Ishikawa (cell line): ENCODE data around the gene CHCHD6.
A peak's percentile ranks its signal among the peaks of the same experiment; 100 is the strongest.

Experiments
- CEBPB ChIP-seq: IDR thresholded peaks from 2 replicates; pipeline ENCODE4 v1.6.1; 2012
- CREB1 ChIP-seq: IDR thresholded peaks from 2 replicates; pipeline ENCODE4 v1.6.1; 2012; ENCODE audit warnings: low read depth
- EGR1 ChIP-seq: IDR thresholded peaks from 2 replicates; pipeline ENCODE4 v1.6.1; 2012
- EP300 ChIP-seq: IDR thresholded peaks from 2 replicates; pipeline ENCODE4 v1.6.1; 2012; ENCODE audit warnings: borderline replicate concordance
- FOXM1 ChIP-seq: IDR thresholded peaks from 2 replicates; pipeline ENCODE4 v1.6.1; 2012; ENCODE audit warnings: low read depth, borderline replicate concordance
- NFIC ChIP-seq: IDR thresholded peaks from 2 replicates; pipeline ENCODE4 v1.6.1; 2012
- RAD21 ChIP-seq: IDR thresholded peaks from 2 replicates; pipeline ENCODE4 v1.6.1; 2012; ENCODE audit warnings: low read depth
- TAF1 ChIP-seq: IDR thresholded peaks from 2 replicates; pipeline ENCODE4 v1.6.1; 2012; ENCODE audit warnings: low read depth, mild to moderate bottlenecking
- TCF12 ChIP-seq: IDR thresholded peaks from 2 replicates; pipeline ENCODE4 v1.6.1; 2012; ENCODE audit warnings: low read depth
- TEAD4 ChIP-seq: IDR thresholded peaks from 2 replicates; pipeline ENCODE4 v1.6.1; 2012
- YY1 ChIP-seq: IDR thresholded peaks from 2 replicates; pipeline ENCODE4 v1.6.1; 2012; ENCODE audit warnings: low read depth
- ZBTB7A ChIP-seq: IDR thresholded peaks from 2 replicates; pipeline ENCODE4 v1.6.1; 2012; ENCODE audit warnings: low read depth
- TF ChIP-seq, protein P1 (sequence below): IDR thresholded peaks from 2 replicates; pipeline ENCODE4 v1.6.1; 2012
- TF ChIP-seq, protein P2 (sequence below): IDR thresholded peaks from 2 replicates; pipeline ENCODE4 v1.6.1; 2012; ENCODE audit warnings: low read depth, mild to moderate bottlenecking
- TF ChIP-seq, protein P3 (sequence below): IDR thresholded peaks from 2 replicates; pipeline ENCODE4 v1.6.1; 2012

Gene CHCHD6

DNA sequence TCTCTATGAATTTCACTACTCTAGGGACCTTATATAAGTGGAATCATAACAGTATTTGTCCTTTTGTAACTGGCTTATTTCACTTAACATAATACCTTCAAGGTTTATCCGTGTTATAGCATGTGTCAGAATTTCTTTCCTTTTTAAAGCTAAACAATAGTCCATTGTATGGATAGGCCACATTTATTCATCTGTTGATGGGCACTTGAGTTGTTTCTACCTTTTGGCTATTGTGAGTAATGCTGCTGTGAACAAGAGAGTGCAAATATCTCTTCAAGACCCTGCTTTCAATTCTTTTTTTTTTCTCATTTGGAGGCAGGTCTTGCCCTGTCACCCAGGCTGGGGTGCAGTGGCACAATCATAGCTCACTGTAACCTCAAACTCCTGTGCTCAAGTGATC lies 56.5 kb downstream of the CHCHD6 start:
- TF ChIP-seq TAF1 (no peak), TEAD4 (no peak), ZBTB7A (no peak), EP300 (no peak), YY1 (no peak)

DNA sequence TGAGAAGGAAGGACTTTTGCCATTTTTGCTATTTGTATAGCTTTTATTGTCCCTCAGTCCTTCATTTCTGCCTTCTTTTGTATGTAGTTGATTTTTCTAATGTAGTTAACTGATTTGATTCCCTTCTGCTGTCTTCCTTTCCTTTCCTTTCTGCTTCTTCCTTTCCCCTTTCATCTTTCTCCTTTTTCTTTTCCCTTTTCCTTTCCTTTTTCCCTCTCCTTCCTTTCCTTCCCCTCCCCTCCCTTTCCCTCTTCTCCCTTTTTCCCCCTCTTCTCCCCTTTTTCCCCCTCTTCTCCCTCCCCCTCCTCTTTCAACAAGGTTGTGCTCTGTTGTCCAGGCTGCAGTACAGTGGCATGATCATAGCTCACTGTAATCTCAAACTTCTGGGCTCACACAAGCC lies 59.0 kb downstream of the CHCHD6 start:
- TF ChIP-seq YY1 (no peak), TEAD4 (no peak)

DNA sequence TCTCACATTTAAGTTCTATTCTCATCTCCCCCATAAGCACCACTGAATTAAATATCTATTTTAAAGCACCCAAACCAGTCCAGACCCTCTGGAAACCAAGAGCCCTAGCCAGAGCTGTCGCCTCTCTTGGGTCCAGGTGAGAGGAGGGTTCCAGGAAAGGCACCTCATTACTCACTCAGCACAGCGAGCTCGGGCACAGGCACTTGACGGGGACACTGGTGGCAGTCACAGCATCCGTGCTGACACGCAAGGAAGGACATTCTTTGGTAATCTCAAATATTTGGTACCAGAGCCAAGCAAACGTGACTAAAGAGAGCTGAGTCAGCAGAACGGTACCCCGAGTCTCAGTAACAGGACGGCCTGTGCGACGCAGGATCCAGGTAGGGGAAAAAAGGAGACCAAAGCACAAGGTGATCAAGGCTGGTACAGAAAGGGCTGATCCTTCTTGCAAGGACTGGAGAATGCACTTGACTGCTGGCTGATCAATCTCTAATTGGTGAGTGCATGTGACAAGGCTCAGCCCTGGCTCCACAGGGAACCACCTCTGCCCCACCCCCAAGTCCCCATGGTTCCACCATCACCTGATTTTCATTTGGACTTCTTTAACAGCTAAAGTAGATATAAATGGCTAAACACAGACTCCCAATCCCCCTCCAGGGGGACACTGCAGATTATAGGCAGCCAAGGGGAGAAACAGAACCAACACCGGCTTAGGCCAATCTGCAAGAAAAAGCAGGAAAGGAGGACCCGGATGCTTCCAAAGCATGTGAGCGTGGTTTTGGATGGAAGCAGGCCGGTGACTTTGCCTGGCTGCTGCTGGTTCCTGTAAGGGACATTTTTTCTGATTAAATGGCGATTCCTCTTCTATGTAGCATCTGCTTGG lies 61.4 kb downstream of the CHCHD6 start:
- no peak for TF ChIP-seq TCF12
- TF ChIP-seq, protein P1, sequence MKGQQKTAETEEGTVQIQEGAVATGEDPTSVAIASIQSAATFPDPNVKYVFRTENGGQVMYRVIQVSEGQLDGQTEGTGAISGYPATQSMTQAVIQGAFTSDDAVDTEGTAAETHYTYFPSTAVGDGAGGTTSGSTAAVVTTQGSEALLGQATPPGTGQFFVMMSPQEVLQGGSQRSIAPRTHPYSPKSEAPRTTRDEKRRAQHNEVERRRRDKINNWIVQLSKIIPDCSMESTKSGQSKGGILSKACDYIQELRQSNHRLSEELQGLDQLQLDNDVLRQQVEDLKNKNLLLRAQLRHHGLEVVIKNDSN, result no peak
- no peak for TF ChIP-seq FOXM1
- no peak for TF ChIP-seq YY1

DNA sequence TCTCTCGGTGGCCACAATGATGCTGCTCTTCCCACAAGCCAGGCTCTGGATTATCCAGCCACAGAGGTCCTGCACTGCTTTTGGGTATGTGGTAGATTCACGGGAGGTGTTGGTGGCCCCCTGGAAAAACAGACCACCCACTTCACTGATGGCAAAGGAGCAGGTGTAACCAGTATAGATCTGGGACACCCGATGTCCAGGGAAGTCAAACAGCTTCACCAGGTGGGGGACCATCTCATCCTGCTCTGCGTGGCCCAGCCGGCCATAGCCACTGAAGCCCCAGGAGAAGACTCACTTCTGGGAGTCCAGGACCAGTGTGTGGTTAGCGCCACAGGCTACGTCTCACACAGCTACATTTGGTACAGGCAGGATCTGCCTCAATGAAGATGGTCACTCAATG lies 62.6 kb downstream of the CHCHD6 start:
- no peak for TF ChIP-seq TCF12
- TF ChIP-seq RAD21, result no peak
- no peak for TF ChIP-seq FOXM1
- TF ChIP-seq, protein P2, sequence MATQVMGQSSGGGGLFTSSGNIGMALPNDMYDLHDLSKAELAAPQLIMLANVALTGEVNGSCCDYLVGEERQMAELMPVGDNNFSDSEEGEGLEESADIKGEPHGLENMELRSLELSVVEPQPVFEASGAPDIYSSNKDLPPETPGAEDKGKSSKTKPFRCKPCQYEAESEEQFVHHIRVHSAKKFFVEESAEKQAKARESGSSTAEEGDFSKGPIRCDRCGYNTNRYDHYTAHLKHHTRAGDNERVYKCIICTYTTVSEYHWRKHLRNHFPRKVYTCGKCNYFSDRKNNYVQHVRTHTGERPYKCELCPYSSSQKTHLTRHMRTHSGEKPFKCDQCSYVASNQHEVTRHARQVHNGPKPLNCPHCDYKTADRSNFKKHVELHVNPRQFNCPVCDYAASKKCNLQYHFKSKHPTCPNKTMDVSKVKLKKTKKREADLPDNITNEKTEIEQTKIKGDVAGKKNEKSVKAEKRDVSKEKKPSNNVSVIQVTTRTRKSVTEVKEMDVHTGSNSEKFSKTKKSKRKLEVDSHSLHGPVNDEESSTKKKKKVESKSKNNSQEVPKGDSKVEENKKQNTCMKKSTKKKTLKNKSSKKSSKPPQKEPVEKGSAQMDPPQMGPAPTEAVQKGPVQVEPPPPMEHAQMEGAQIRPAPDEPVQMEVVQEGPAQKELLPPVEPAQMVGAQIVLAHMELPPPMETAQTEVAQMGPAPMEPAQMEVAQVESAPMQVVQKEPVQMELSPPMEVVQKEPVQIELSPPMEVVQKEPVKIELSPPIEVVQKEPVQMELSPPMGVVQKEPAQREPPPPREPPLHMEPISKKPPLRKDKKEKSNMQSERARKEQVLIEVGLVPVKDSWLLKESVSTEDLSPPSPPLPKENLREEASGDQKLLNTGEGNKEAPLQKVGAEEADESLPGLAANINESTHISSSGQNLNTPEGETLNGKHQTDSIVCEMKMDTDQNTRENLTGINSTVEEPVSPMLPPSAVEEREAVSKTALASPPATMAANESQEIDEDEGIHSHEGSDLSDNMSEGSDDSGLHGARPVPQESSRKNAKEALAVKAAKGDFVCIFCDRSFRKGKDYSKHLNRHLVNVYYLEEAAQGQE, result no peak
- TF ChIP-seq TAF1, result no peak
- TF ChIP-seq, protein P3, sequence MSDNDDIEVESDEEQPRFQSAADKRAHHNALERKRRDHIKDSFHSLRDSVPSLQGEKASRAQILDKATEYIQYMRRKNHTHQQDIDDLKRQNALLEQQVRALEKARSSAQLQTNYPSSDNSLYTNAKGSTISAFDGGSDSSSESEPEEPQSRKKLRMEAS, result no peak
- TF ChIP-seq EP300, result no peak
- no peak for TF ChIP-seq TEAD4
- no peak for TF ChIP-seq CREB1
- TF ChIP-seq CEBPB, result no peak
- no peak for TF ChIP-seq EGR1
- no peak for TF ChIP-seq ZBTB7A

DNA sequence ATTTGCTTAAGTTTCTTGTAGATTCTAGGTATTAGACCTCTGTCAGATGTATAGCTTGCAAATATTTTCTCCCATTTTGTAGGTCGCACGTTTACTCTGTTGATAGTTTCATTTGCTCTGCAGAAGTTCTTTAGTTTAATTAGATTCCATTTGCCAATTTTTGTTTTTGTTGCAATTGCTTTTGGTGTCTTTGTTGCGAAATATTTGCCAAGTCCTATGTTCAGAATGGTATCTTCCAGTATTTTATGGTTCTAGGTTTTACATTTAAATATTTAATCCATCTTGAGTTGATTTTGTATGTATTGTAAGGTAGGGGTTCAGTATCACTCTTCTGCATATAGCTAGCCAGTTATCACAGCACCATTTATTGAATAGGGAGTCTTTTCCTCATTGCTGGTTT lies 64.9 kb downstream of the CHCHD6 start:
- peak; percentile 14; the same call in 1 of the 2 replicates for TF ChIP-seq CEBPB
- no peak for TF ChIP-seq TCF12

DNA sequence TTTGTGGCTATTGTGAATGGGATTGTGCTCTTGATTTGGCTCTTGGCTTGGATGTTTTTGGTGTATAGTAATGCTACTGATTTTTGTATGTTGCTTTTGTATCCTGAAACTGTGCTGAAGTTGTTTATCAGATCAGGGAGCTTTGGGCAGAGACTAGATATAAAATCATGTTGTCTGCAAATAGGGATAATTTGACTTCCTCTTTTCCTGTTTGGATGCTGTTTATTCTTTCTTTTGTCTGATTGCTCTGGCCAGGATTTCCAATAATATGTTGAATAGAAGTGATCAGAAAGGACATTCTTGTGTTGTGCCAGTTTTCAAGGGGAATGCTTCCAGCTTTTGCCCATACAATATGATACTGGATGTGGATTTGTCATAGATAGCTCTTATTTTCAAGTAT lies 66.1 kb downstream of the CHCHD6 start:
- TF ChIP-seq, protein P2, result no peak
- TF ChIP-seq TAF1 (no peak), RAD21 (no peak), NFIC (no peak), TEAD4 (no peak), YY1 (no peak), EP300 (no peak), TCF12 (no peak)
- TF ChIP-seq, protein P1, result no peak

DNA sequence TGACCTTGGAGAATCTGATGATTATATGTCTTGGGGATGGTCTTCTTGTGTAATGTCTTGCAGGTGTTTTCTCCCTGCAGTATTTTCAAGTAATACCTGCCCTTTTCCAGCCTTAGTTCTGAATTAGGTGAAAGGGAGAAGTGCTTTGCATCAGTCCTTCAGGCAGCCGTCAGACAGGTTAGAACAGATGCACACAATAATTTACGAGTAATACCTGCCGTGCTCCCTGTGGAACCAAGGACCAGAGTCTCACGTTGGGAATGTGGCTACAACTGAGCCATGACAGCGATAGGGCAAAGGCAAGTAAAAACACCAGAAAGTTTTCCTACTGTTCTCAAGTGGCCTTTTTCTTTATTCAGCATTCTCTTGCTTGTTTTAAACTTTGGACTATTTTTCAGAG lies 69.1 kb downstream of the CHCHD6 start:
- TF ChIP-seq FOXM1 (no peak), TAF1 (no peak)
- TF ChIP-seq, protein P1, result no peak
